Cerebellar cortex (tissue), 1 donor: ENCODE data around the gene COG5.

ENCODE experiments used
- DNase-seq: peaks from one replicate; pipeline ENCODE4 v3.0.0-alpha.2; 2015; ENCODE audit warnings: low spot score

Gene COG5

GRCh38 chr7:107394276-107394675, 169.4 kb downstream of the COG5 start:
- no peak for DNase-seq

- DNase-seq = no peak
These were observed 170.9 kb downstream of the COG5 start for GRCh38 chr7:107392830-107393229.

- DNase-seq = no peak
These were observed 172.8 kb downstream of the COG5 start for GRCh38 chr7:107390916-107391315.

GRCh38 chr7:107388604-107389003, 175.1 kb downstream of the COG5 start:
- DNase-seq = no peak

GRCh38 chr7:107387573-107388219, 176.0 kb downstream of the COG5 start:
- peak; percentile 10 for DNase-seq

- DNase-seq = peak; percentile 76
These were observed 176.6 kb downstream of the COG5 start for GRCh38 chr7:107387128-107387527.

GRCh38 chr7:107386548-107387102, 177.1 kb downstream of the COG5 start:
- peak; percentile 10 for DNase-seq

GRCh38 chr7:107384025-107384424, 179.7 kb downstream of the COG5 start:
- no peak for DNase-seq

- no peak for DNase-seq
These were observed 180.5 kb downstream of the COG5 start for GRCh38 chr7:107383203-107383602.

- DNase-seq = no peak
These were observed 182.3 kb downstream of the COG5 start for GRCh38 chr7:107381453-107381852.

- no peak for DNase-seq
These were observed 190.4 kb downstream of the COG5 start for GRCh38 chr7:107373354-107373753.

- DNase-seq = no peak
These were observed 191.4 kb downstream of the COG5 start for GRCh38 chr7:107372298-107372697.

- DNase-seq = no peak
These were observed 192.9 kb downstream of the COG5 start for GRCh38 chr7:107370816-107371215.

- no peak for DNase-seq
These were observed 198.9 kb downstream of the COG5 start for GRCh38 chr7:107364787-107365186.

GRCh38 chr7:107359520-107360316, 204.0 kb downstream of the COG5 start:
- DNase-seq = no peak

GRCh38 chr7:107355616-107356015, 208.1 kb downstream of the COG5 start:
- DNase-seq = no peak

GRCh38 chr7:107354640-107355039, 209.1 kb downstream of the COG5 start:
- DNase-seq = no peak

- no peak for DNase-seq
These were observed 210.0 kb downstream of the COG5 start for GRCh38 chr7:107353701-107354100.

GRCh38 chr7:107345898-107346297, 217.8 kb downstream of the COG5 start:
- no peak for DNase-seq

- DNase-seq = no peak
These were observed 218.9 kb downstream of the COG5 start for GRCh38 chr7:107344799-107345198.

GRCh38 chr7:107344286-107344685, 219.4 kb downstream of the COG5 start:
- no peak for DNase-seq

- DNase-seq = no peak
These were observed 225.6 kb downstream of the COG5 start for GRCh38 chr7:107338080-107338479.
